IMR-90 (cell line): ENCODE results near the gene SLC35C1. TPM values are rescaled to one million over a fixed set of nuclear protein-coding genes. Genes with fewer than 3 reads are reported as not detected.

Experiments used
- ATAC-seq: fragments of 200-7000 bp; cut with Tn5 transposase; 2 replicates; pipeline ENCODE4 v1.9.1; 2020; ENCODE audit warnings: low read depth, mild to moderate bottlenecking, moderate library complexity
- BruUV-seq: library from RNA; stranded (reverse); fragments of 400-500 nt; replicated peaks from 2 replicates; lab custom pipeline; 2021; lab: Mats Ljungman, UMichigan
- CTCF ChIA-PET: fragments of 300-600 bp; formaldehyde crosslinking; extraction: SDS; loops from one replicate; lab custom pipeline; 2021; ENCODE audit warnings: antibody characterized with exemption; lab: Yijun Ruan, JAX
- POLR2A ChIA-PET: fragments of 300-600 bp; sonication (Branson Sonifier 250); formaldehyde crosslinking; loops from one replicate; lab custom pipeline; 2022; ENCODE audit warnings: antibody characterized with exemption; ENCODE audit not compliant: unreplicated experiment; lab: Charles Lee
- DNase-seq: peaks from one replicate; pipeline ENCODE4 v3.0.0; 2013
- H2AFZ ChIP-seq: replicated peaks from 2 replicates; pipeline ENCODE3; 2013; ENCODE audit warnings: low read length, mild to moderate bottlenecking; ENCODE audit not compliant: poor library complexity
- H2AK5ac ChIP-seq: 2 replicates; pipeline ENCODE4 v1.6.1; 2013; ENCODE audit warnings: low read depth, low read length, inconsistent platforms
- H2AK9ac ChIP-seq: replicated peaks from 2 replicates; pipeline ENCODE3; 2013; ENCODE audit warnings: mild to moderate bottlenecking, low read depth, low read length, moderate library complexity; ENCODE audit not compliant: poor library complexity
- H2BK120ac ChIP-seq: 2 replicates; pipeline ENCODE4 v1.6.1; 2013; ENCODE audit warnings: low read depth, low read length, inconsistent platforms
- H2BK15ac ChIP-seq: 3 replicates; pipeline ENCODE4 v1.6.1; 2013; ENCODE audit warnings: low read depth, low read length, inconsistent platforms
- H2BK20ac ChIP-seq: 2 replicates; pipeline ENCODE4 v1.6.1; 2013; ENCODE audit warnings: low read depth, mild to moderate bottlenecking, inconsistent platforms, low read length, moderate library complexity
- H2BK5ac ChIP-seq: 2 replicates; pipeline ENCODE4 v1.6.1; 2013; ENCODE audit warnings: mild to moderate bottlenecking, low read depth, low read length, inconsistent platforms; ENCODE audit not compliant: poor library complexity, severe bottlenecking
- H3K14ac ChIP-seq: replicated peaks from 2 replicates; pipeline ENCODE4 v1.6.1; 2013; ENCODE audit warnings: low read depth, low read length, inconsistent platforms
- H3K18ac ChIP-seq: 2 replicates; pipeline ENCODE4 v1.6.1; 2013; ENCODE audit warnings: low read depth, low read length, control low read depth
- H3K23ac ChIP-seq: 2 replicates; pipeline ENCODE4 v1.6.1; 2013; ENCODE audit warnings: low read depth, low read length, inconsistent platforms
- H3K27ac ChIP-seq: 2 replicates; pipeline ENCODE4 v1.5.1; 2013; ENCODE audit warnings: mild to moderate bottlenecking, control low read depth, low read length; ENCODE audit not compliant: insufficient read depth
- H3K27me3 ChIP-seq: 2 replicates; pipeline ENCODE4 v1.6.1; 2013; ENCODE audit warnings: low read length; ENCODE audit not compliant: control insufficient read depth, insufficient read depth
- H3K36me3 ChIP-seq: 2 replicates; pipeline ENCODE4 v1.6.1; 2013; ENCODE audit warnings: low read length, mixed read lengths; ENCODE audit not compliant: control insufficient read depth, insufficient read depth
- H3K4ac ChIP-seq: 2 replicates; pipeline ENCODE4 v1.6.1; 2013; ENCODE audit warnings: low read depth, low read length, inconsistent platforms
- H3K4me1 ChIP-seq: 2 replicates; pipeline ENCODE4 v1.6.1; 2013; ENCODE audit warnings: low read length, mixed read lengths; ENCODE audit not compliant: control insufficient read depth, insufficient read depth
- H3K4me2 ChIP-seq: 2 replicates; pipeline ENCODE4 v1.6.1; 2013; ENCODE audit warnings: low read depth, mild to moderate bottlenecking, control low read depth, low read length, moderate library complexity
- H3K4me3 ChIP-seq: 2 replicates; pipeline ENCODE4 v1.5.1; 2013; ENCODE audit warnings: low read depth, mild to moderate bottlenecking, control low read depth, low read length, moderate library complexity; ENCODE audit not compliant: insufficient read depth
- H3K56ac ChIP-seq: 2 replicates; pipeline ENCODE4 v1.6.1; 2013; ENCODE audit warnings: low read length, inconsistent platforms; ENCODE audit not compliant: insufficient read depth; ENCODE audit errors: extremely low read depth
- H3K79me1 ChIP-seq, 2 experiments: 2 replicates each; pipeline ENCODE4 v1.6.1; 2013; ENCODE audit warnings: low read length in 2 of 2, inconsistent platforms in 1 of 2, low read depth in 1 of 2
- H3K9ac ChIP-seq: 2 replicates; pipeline ENCODE4 v1.6.1; 2013; ENCODE audit warnings: low read depth, low read length, control low read depth
- H3K9me1 ChIP-seq: 2 replicates; pipeline ENCODE4 v1.6.1; 2013; ENCODE audit warnings: low read length, inconsistent platforms; ENCODE audit not compliant: insufficient read depth
- H3K9me3 ChIP-seq: 2 replicates; pipeline ENCODE4 v1.6.1; 2013; ENCODE audit warnings: low read length; ENCODE audit not compliant: control insufficient read depth, insufficient read depth
- H4K20me1 ChIP-seq: 2 replicates; pipeline ENCODE4 v1.6.1; 2013; ENCODE audit warnings: low read length, inconsistent platforms; ENCODE audit not compliant: insufficient read depth
- H4K5ac ChIP-seq: 2 replicates; pipeline ENCODE4 v1.6.1; 2013; ENCODE audit warnings: mild to moderate bottlenecking, low read depth, low read length, control low read depth
- H4K8ac ChIP-seq, 2 experiments: 2 replicates each; pipeline ENCODE4 v1.6.1; 2013; ENCODE audit warnings: low read depth in 2 of 2, low read length in 2 of 2, control low read depth in 1 of 2, inconsistent platforms in 1 of 2
- H4K91ac ChIP-seq: 2 replicates; pipeline ENCODE4 v1.6.1; 2013; ENCODE audit warnings: low read depth, low read length, inconsistent platforms; ENCODE audit not compliant: insufficient read depth
- CEBPB ChIP-seq: IDR thresholded peaks from 2 replicates; pipeline ENCODE4 v1.6.1; 2012; ENCODE audit warnings: low read depth, low read length, improper control_type of control experiment
- CHD1 ChIP-seq: IDR thresholded peaks from 2 replicates; pipeline ENCODE4 v1.6.1; 2012; ENCODE audit warnings: low read depth, low read length, improper control_type of control experiment
- MXI1 ChIP-seq: IDR thresholded peaks from 2 replicates; pipeline ENCODE4 v1.6.1; 2012; ENCODE audit warnings: low read depth, mild to moderate bottlenecking, low read length, moderate library complexity, borderline replicate concordance
- NFE2L2 ChIP-seq: fragments of 150-350 bp; IDR thresholded peaks from 2 replicates; pipeline ENCODE4 v1.6.1; 2016; ENCODE audit warnings: low read depth, mild to moderate bottlenecking, low read length
- RFX5 ChIP-seq: IDR thresholded peaks from 2 replicates; pipeline ENCODE4 v1.8.0; 2012; ENCODE audit warnings: low read depth, mild to moderate bottlenecking, low read length, moderate library complexity
- WGBS, 2 experiments: methylation state at CpG; one replicate each; pipeline versions ENCODE4 v1.1.5 to v1.1.7; 2013; ENCODE audit warnings: missing lambda C conversion rate in 2 of 2; ENCODE audit not compliant: insufficient read length in 1 of 2; ENCODE audit errors: extremely low coverage in 2 of 2; 5-methylcytosine and 5-hydroxymethylcytosine counted together
- dilution Hi-C: fragments of 300-500 bp; cut with HindIII; formaldehyde crosslinking; loops from one replicate; pipeline ENCODE4 v1.14.3; 2018; ENCODE audit warnings: low sequenced_read_pairs; ENCODE audit not compliant: unreplicated experiment
- in situ Hi-C: fragments of 300-500 bp; cut with MboI; formaldehyde crosslinking; loops from 3 replicates; pipeline ENCODE4 v1.14.3; 2019; ENCODE audit warnings: low sequenced_read_pairs, inconsistent platforms, mixed read lengths
- intact Hi-C: fragments of 100-400 bp; cut with micrococcal nuclease; formaldehyde crosslinking; loops from 2 replicates; pipeline ENCODE4 v1.10.0; 2022
- polyA plus RNA-seq, 3 experiments: library from polyadenylated mRNA; depleted of rRNA; stranded (reverse); fragments of >200 nt; gene quantifications; 2 replicates each; pipeline ENCODE4 v1.2.3, GENCODE V29; 2012; ENCODE audit warnings: low replicate concordance in 1 of 3
- total RNA-seq: library from RNA; depleted of rRNA; stranded (reverse); fragments of >200 nt; gene quantifications from 2 replicates; pipeline ENCODE4 v1.2.3, GENCODE V29; 2012
- TF ChIP-seq, protein P1 (sequence below): fragments of 150-350 bp; IDR thresholded peaks from 2 replicates; pipeline ENCODE4 v1.6.1; 2016; ENCODE audit warnings: low read depth, mild to moderate bottlenecking, low read length, moderate library complexity, borderline replicate concordance
- TF ChIP-seq, protein P2 (sequence below): conservative IDR thresholded peaks from 2 replicates; pipeline ENCODE4 v1.5.1; 2012; ENCODE audit warnings: mild to moderate bottlenecking, low read depth, low read length, improper control_type of control experiment

Gene SLC35C1
- total and polyA plus RNA-seq, 2 of the 4 experiments (the other 2 are of a cell fraction) = 4.3 to 27.1 TPM

DNA sequence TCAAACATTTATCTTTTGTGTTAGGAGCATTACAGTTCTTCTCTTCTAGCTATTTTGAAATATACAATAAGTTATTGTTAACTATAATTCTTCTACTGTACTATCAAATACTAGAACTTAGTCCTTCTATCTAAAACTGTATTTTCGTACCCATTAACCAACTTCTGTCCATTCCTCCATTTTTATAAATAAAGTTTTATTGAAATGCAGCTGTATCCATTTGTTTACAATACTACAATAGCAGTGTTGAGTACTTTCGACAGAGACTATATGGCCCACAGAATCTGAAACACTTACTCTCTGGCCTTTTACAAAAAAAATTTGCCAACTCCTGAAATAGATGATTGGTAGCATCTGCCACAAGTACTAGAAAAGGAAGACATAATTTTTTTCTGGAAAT, 4.7 kb upstream of the SLC35C1 start:
- dilution Hi-C loops = no loop called here

More for the DNA sequence above, 4.7 kb upstream of the SLC35C1 start:
- ChIA-PET CTCF (interaction anchor here (1.1 kb wide), 1 partner anchor 18 kb away, joined by 3 read pairs; no protein-coding TSS in a partner anchor), POLR2A (no interaction called here)
- DNase-seq (no peak), ATAC-seq (no peak)
- H3K36me3 ChIP-seq = no peaks in the 10 kb centered on the region
- H3K4me2 ChIP-seq = no peak overlapping the region
- H4K5ac ChIP-seq = no peak overlapping the region
- H3K9me3 ChIP-seq = no peaks in the 10 kb centered on the region
- WGBS, 2 experiments = no CpG with 5 or more reads among the region's 2 CpGs
- H4K20me1 ChIP-seq = no peaks in the 10 kb centered on the region
- H2AK5ac ChIP-seq = no peak overlapping the region
- no peak overlapping the region for H3K56ac ChIP-seq
- in situ Hi-C loops (loop anchor here (25.0 kb wide), 1 partner anchor 1238 kb away; the partner anchor contains the start of gene CD82), intact Hi-C loops (no loop called here)
- peaks cover 5% of the 10 kb centered on the region for H3K27me3 ChIP-seq
- no peak overlapping the region for H4K91ac ChIP-seq
- no peak overlapping the region for H2BK15ac ChIP-seq
- H3K27ac ChIP-seq = no peak overlapping the region
- H2AK9ac ChIP-seq = no peak overlapping the region
- H3K23ac ChIP-seq = no peak overlapping the region
- no peak overlapping the region for H3K14ac ChIP-seq
- no peak overlapping the region for H3K18ac ChIP-seq
- H2BK20ac ChIP-seq = no peak overlapping the region
- H3K4me1 ChIP-seq = peaks cover 4% of the 10 kb centered on the region; the same call in 1 of the 2 replicates
- no peak overlapping the region for H2BK5ac ChIP-seq
- H3K9ac ChIP-seq = no peak overlapping the region
- H3K4ac ChIP-seq = no peak overlapping the region
- no peak overlapping the region for H4K8ac ChIP-seq
- no peak overlapping the region for H2AFZ ChIP-seq
- BruUV-seq = no TSS peak
- H2BK120ac ChIP-seq = no peak overlapping the region
- no peak overlapping the region for H3K4me3 ChIP-seq
- peaks cover under 1 to 1% of the 10 kb centered on the region in 2 experiments; a peak in 2 of 4 replicates for H3K79me1 ChIP-seq
- peaks cover 4% of the 10 kb centered on the region; the same call in 1 of the 2 replicates for H3K9me1 ChIP-seq
- no peak for TF ChIP-seq MXI1
- TF ChIP-seq, protein P1, sequence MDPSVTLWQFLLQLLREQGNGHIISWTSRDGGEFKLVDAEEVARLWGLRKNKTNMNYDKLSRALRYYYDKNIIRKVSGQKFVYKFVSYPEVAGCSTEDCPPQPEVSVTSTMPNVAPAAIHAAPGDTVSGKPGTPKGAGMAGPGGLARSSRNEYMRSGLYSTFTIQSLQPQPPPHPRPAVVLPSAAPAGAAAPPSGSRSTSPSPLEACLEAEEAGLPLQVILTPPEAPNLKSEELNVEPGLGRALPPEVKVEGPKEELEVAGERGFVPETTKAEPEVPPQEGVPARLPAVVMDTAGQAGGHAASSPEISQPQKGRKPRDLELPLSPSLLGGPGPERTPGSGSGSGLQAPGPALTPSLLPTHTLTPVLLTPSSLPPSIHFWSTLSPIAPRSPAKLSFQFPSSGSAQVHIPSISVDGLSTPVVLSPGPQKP = no peak
- TF ChIP-seq NFE2L2 = no peak
- TF ChIP-seq CHD1 = no peak
- TF ChIP-seq CEBPB = no peak
- no peak for TF ChIP-seq RFX5
- TF ChIP-seq, protein P2, sequence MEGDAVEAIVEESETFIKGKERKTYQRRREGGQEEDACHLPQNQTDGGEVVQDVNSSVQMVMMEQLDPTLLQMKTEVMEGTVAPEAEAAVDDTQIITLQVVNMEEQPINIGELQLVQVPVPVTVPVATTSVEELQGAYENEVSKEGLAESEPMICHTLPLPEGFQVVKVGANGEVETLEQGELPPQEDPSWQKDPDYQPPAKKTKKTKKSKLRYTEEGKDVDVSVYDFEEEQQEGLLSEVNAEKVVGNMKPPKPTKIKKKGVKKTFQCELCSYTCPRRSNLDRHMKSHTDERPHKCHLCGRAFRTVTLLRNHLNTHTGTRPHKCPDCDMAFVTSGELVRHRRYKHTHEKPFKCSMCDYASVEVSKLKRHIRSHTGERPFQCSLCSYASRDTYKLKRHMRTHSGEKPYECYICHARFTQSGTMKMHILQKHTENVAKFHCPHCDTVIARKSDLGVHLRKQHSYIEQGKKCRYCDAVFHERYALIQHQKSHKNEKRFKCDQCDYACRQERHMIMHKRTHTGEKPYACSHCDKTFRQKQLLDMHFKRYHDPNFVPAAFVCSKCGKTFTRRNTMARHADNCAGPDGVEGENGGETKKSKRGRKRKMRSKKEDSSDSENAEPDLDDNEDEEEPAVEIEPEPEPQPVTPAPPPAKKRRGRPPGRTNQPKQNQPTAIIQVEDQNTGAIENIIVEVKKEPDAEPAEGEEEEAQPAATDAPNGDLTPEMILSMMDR = no peak
